ENCODE measurements around the gene PIGT.

DNA sequence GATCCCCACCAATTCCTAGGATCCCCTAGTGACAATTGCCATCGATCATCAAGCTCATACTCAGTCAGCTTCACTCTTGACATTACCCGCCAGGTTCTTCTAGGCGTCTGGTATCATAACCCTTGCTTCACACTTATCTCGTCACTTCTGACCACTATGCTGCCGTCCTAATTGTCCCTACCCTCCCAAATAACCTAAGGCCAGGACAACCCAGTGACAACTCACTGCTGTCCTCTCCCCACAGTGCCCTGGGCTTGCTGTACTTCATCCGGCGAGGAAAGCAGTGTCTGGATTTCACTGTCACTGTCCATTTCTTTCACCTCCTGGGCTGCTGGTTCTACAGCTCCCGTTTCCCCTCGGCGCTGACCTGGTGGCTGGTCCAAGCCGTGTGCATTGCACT is 49.3 kb upstream of the PIGT start:
- TF ChIP-seq RAD21 (IDR thresholded peaks at IDR 0.05; ENCODE audit: low read depth) (no peak), EZH2phosphoT487 (IDR thresholded peaks at IDR 0.05; ENCODE audit: borderline replicate concordance) (no peak), ZNF274 (IDR thresholded peaks at IDR 0.05; ENCODE audit: low read depth, low read length) (no peak)
- TF ChIP-seq, protein P1, sequence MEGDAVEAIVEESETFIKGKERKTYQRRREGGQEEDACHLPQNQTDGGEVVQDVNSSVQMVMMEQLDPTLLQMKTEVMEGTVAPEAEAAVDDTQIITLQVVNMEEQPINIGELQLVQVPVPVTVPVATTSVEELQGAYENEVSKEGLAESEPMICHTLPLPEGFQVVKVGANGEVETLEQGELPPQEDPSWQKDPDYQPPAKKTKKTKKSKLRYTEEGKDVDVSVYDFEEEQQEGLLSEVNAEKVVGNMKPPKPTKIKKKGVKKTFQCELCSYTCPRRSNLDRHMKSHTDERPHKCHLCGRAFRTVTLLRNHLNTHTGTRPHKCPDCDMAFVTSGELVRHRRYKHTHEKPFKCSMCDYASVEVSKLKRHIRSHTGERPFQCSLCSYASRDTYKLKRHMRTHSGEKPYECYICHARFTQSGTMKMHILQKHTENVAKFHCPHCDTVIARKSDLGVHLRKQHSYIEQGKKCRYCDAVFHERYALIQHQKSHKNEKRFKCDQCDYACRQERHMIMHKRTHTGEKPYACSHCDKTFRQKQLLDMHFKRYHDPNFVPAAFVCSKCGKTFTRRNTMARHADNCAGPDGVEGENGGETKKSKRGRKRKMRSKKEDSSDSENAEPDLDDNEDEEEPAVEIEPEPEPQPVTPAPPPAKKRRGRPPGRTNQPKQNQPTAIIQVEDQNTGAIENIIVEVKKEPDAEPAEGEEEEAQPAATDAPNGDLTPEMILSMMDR (IDR thresholded peaks at IDR 0.05 in 2 of 3, conservative IDR thresholded peaks at IDR 0.05 in 1 of 3; ENCODE audit: borderline replicate concordance in 1 of 3, insufficient read depth in 1 of 3, low read depth in 2 of 3, low read length in 2 of 3), result no peak
